HFFc6 (cell line): ENCODE results near the gene MRRF. TPM values are rescaled to one million over a fixed set of nuclear protein-coding genes. Genes with fewer than 3 reads are reported as not detected.

Source experiments
- DNase-seq: peaks from one replicate; pipeline ENCODE4 v3.0.0-alpha.2; 2018
- H3K27ac Mint-ChIP-seq: 2 replicates; pipeline ENCODE4 v1.8.0; 2020; ENCODE audit warnings: mild to moderate bottlenecking, mixed read lengths
- H3K27me3 Mint-ChIP-seq: 2 replicates; pipeline ENCODE4 v1.8.0; 2021; ENCODE audit warnings: mild to moderate bottlenecking, moderate library complexity, mixed read lengths; ENCODE audit not compliant: insufficient read depth
- H3K36me3 Mint-ChIP-seq: 2 replicates; pipeline ENCODE4 v1.8.0; 2021; ENCODE audit warnings: low read depth, mixed read lengths
- H3K4me1 Mint-ChIP-seq: 2 replicates; pipeline ENCODE4 v1.8.0; 2020; ENCODE audit warnings: low read depth, mixed read lengths
- H3K4me3 Mint-ChIP-seq: 2 replicates; pipeline ENCODE4 v1.8.0; 2020; ENCODE audit warnings: mild to moderate bottlenecking, moderate library complexity, mixed read lengths
- H3K9me3 Mint-ChIP-seq: 2 replicates; pipeline ENCODE4 v1.8.0; 2020; ENCODE audit warnings: mild to moderate bottlenecking, mixed read lengths
- total RNA-seq, 6 experiments: library from RNA; stranded (reverse); fragmentation: NEBNext Ultra II Directional; extraction: Animal tissue kit (Norgen Biotek cat#: 25700); gene quantifications; 2 replicates in 1 of 6; 3 replicates in 5 of 6; pipeline ENCODE4 v1.2.3, GENCODE V29; 2021
- TF ChIP-seq, protein P1 (sequence below): fragments of 200-600 bp; sonication (generic); IDR thresholded peaks from 2 replicates; pipeline ENCODE4 v1.5.0; 2021; ENCODE audit warnings: antibody characterized with exemption, mild to moderate bottlenecking

MRRF gene
- total RNA-seq, 6 experiments from 2014 or later: 27.1 to 32.2 (median 29.4) TPM

DNA sequence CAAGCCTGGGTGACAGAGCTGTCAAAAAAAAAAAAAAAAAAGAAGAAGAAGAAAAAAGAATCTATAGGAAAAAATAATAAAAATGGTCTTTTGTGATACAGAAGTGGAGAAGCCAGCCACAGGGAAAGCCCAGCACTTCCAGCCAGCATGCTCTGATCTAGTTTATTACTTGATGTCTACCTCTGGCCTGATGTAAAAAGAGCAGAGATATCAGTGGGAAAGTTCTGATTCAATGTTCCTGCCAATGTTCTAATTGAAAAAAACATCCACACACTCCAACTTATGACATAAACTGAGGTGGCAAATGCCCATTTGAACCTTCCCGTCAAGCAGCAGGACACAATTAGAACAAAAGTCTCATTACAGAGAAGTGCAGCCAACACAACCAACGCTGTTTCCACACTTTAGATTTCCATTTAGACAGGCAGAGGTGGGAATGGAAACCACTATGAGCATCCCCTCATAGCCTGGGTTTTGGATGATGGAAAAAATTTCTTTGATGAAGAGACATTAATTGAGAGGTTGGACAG is 5.7 kb upstream of the MRRF start:
- Mint-ChIP-seq H3K4me1 (peaks cover 33% of the 10 kb centered on the region), H3K27ac (no peak overlapping the region), H3K9me3 (no peaks in the 10 kb centered on the region), H3K36me3 (peaks cover 12% of the 10 kb centered on the region; the same call in 1 of the 2 replicates), H3K27me3 (no peaks in the 10 kb centered on the region), H3K4me3 (no peak overlapping the region)
- TF ChIP-seq, protein P1, sequence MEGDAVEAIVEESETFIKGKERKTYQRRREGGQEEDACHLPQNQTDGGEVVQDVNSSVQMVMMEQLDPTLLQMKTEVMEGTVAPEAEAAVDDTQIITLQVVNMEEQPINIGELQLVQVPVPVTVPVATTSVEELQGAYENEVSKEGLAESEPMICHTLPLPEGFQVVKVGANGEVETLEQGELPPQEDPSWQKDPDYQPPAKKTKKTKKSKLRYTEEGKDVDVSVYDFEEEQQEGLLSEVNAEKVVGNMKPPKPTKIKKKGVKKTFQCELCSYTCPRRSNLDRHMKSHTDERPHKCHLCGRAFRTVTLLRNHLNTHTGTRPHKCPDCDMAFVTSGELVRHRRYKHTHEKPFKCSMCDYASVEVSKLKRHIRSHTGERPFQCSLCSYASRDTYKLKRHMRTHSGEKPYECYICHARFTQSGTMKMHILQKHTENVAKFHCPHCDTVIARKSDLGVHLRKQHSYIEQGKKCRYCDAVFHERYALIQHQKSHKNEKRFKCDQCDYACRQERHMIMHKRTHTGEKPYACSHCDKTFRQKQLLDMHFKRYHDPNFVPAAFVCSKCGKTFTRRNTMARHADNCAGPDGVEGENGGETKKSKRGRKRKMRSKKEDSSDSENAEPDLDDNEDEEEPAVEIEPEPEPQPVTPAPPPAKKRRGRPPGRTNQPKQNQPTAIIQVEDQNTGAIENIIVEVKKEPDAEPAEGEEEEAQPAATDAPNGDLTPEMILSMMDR: no peak
- DNase-seq: no peak

DNA sequence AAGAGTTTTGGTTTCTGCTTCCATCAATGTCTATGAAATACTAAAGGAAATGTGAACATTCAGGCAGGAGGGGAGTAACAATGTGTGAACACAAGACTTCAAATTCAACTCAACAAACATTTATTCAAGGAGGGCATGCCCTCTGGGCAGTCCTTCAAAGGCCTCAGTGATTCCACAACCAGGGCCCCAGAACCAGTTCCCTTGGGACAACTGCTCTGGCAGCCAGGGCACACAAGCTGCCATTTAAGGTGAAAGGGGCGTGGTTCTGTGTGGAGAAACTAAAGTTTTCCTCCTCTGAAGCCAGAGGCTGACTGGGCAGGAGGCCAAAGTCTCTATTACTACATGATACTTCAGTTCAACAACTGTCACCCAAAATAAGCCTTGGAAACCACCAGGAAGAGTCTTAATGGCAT is 3.2 kb upstream of the MRRF start:
- TF ChIP-seq, protein P1: no peak
- Mint-ChIP-seq H3K27me3 (no peaks in the 10 kb centered on the region; the same call in 1 of the 2 replicates), H3K9me3 (no peaks in the 10 kb centered on the region), H3K4me3 (no peak overlapping the region), H3K27ac (no peak overlapping the region; the same call in 1 of the 2 replicates), H3K4me1 (peaks cover 45% of the 10 kb centered on the region), H3K36me3 (peaks cover 21% of the 10 kb centered on the region; the same call in 1 of the 2 replicates)
- DNase-seq: peak; percentile 20

DNA sequence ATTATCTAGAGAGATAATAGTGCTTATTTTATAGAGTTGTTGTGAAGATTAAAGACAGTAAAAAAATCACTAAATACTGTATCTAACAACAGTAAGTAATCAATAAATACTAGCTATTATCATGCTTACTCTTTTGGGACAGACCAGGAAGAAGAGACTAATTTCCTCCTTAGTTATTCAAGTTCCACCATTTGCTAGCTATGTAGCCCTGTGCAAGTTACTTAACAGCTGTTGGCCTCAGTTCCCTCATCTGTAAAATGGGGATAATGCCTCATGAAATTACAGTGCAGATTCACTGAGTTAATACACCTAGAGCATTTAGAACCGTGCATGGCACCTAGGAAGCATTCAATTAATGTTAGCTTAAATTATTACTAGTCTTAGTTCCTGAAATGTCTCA is 2.6 kb upstream of the MRRF start:
- no peaks in the 10 kb centered on the region; the same call in 1 of the 2 replicates for H3K27me3 Mint-ChIP-seq
- no peak overlapping the region for H3K4me3 Mint-ChIP-seq
- peaks cover 45% of the 10 kb centered on the region for H3K4me1 Mint-ChIP-seq
- peaks cover 21% of the 10 kb centered on the region; the same call in 1 of the 2 replicates for H3K36me3 Mint-ChIP-seq
- H3K27ac Mint-ChIP-seq: no peak overlapping the region; the same call in 1 of the 2 replicates
- DNase-seq: no peak
- TF ChIP-seq, protein P1: no peak
- H3K9me3 Mint-ChIP-seq: no peaks in the 10 kb centered on the region

DNA sequence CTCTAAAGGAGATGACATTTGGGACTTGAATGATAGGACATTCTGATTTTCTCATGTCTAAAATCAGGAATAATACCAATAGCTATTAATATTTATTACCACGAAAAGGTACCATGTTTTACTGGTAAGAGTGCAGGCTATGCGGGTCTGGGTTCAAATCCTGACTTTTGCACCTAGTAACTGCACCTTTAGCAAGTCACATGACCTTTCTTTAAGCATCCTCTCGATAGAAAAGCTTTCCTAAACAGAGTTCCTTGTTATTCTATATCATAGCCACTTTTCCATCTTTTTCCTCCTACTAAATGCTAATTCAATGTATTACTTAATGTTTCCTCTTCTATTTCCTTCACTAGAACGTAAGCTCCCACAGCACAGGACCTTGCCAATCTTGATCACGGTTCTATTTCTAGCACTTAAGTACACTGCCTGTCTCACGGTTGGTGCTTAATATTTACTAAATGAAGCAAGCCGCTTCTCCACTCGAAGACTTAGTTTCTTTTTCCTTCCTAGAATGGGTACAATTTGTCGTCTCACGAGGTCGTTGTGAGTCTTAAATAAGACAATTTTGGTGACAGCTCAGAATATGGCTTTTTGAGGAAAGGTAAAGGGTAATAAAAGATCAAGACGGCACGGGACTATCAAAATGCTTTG is 858 bp upstream of the MRRF start:
- TF ChIP-seq, protein P1: no peak
- peaks cover 19% of the 10 kb centered on the region; the same call in 1 of the 2 replicates for H3K36me3 Mint-ChIP-seq
- no peaks in the 10 kb centered on the region for H3K9me3 Mint-ChIP-seq
- peaks cover 45% of the 10 kb centered on the region for H3K4me1 Mint-ChIP-seq
- H3K27me3 Mint-ChIP-seq: no peaks in the 10 kb centered on the region; the same call in 1 of the 2 replicates
- peak overlapping the region; percentile 99 for H3K4me3 Mint-ChIP-seq
- DNase-seq: no peak
- peak overlapping the region; percentile 100 for H3K27ac Mint-ChIP-seq

DNA sequence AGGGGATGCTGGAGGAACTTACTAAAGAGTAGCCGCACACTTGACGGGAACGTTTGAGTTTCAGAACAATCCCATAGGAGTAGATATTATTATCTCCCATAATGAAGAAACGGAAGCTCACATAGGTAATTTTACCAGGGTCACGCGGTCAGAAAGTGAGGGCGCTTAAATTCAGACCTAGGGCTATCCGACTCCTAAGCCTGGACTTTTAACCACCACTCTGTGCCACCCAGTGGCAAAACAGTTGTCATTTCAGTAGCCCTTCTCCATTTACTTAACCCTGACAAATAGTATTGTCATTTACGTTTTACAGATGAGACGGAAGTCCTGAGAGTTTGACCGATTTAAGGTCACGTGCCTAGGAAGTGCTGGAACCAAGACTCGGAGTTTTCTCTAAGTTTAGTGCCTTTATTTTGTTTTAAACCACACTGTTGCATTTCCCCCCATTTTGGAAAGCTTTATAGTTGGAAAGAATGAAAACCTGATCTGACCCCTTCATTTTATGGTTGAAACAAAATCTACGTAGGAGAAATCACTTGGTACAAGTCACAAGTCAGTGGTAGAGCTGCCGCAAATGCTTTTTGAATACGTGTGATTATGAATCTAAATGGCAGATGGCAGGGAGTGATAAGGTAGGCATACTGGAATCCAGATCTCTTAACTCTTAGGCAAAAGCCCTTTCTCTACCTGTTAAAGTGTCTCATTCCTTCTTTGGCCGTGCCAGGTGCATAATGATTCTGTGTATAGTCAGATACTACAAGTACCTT is 650 bp downstream of the MRRF start:
- H3K4me3 Mint-ChIP-seq: peak overlapping the region; percentile 99
- H3K27ac Mint-ChIP-seq: peak overlapping the region; percentile 100
- peak; percentile 25 for DNase-seq
- H3K9me3 Mint-ChIP-seq: no peaks in the 10 kb centered on the region
- TF ChIP-seq, protein P1: peak; percentile 37; the same call in 1 of the 2 replicates
- H3K27me3 Mint-ChIP-seq: no peaks in the 10 kb centered on the region; the same call in 1 of the 2 replicates
- H3K4me1 Mint-ChIP-seq: peaks cover 45% of the 10 kb centered on the region
- H3K36me3 Mint-ChIP-seq: peaks cover 12% of the 10 kb centered on the region; the same call in 1 of the 2 replicates
